Skin epidermis (tissue), 12 donors: ENCODE measurements around the gene ADGRF5.
"Not testable (repeated sequence)": the region's sequence is repeated elsewhere in the genome, so short reads cannot be mapped to it uniquely, and the experiment has no call there.

Source experiments
- H3K27ac ChIP-seq, 21 experiments: fragments of 200-600 bp; sonication (generic) in 11 of 21; one replicate each; pipeline ENCODE4 v1.5.0; 2020; ENCODE audit warnings: mild to moderate bottlenecking in 3 of 21, inconsistent platforms in 2 of 21, moderate library complexity in 2 of 21
- H3K4me3 ChIP-seq, 7 experiments: fragments of 200-600 bp; sonication (generic) in 2 of 7; one replicate each; pipeline ENCODE4 v1.5.0; 2020; ENCODE audit warnings: inconsistent platforms in 2 of 7, mild to moderate bottlenecking in 2 of 7, moderate library complexity in 1 of 7

The ADGRF5 gene

GRCh38 chr6:46898006-46898405 is 23.7 kb downstream of the ADGRF5 start:
- peak overlapping the region in 1 of 21 experiments; percentile 54 for H3K27ac ChIP-seq
- no peak overlapping the region for H3K4me3 ChIP-seq

GRCh38 chr6:46896871-46897270 is 24.9 kb downstream of the ADGRF5 start:
- Histone ChIP-seq H3K4me3 (no peak overlapping the region), H3K27ac (no peak overlapping the region)

GRCh38 chr6:46895930-46896329 is 25.8 kb downstream of the ADGRF5 start:
- H3K4me3 ChIP-seq, result no peak overlapping the region
- no peak overlapping the region for H3K27ac ChIP-seq

- Histone ChIP-seq H3K4me3 (no peak overlapping the region), H3K27ac (no peak overlapping the region)
Measured at GRCh38 chr6:46894433-46894832, 27.3 kb downstream of the ADGRF5 start.

GRCh38 chr6:46893648-46894047 is 28.1 kb downstream of the ADGRF5 start:
- Histone ChIP-seq H3K27ac (no peak overlapping the region), H3K4me3 (no peak overlapping the region)

- no peak overlapping the region for H3K27ac ChIP-seq
- no peak overlapping the region for H3K4me3 ChIP-seq
Measured at GRCh38 chr6:46891252-46891795, 30.4 kb downstream of the ADGRF5 start.

- H3K4me3 ChIP-seq, result no peak overlapping the region
- H3K27ac ChIP-seq, result no peak overlapping the region
Measured at GRCh38 chr6:46888578-46888977, 33.2 kb downstream of the ADGRF5 start.

- Histone ChIP-seq H3K4me3 (no peak overlapping the region), H3K27ac (no peak overlapping the region)
Measured at GRCh38 chr6:46888031-46888430, 33.7 kb downstream of the ADGRF5 start.

GRCh38 chr6:46882645-46883044 is 39.1 kb downstream of the ADGRF5 start:
- no peak overlapping the region for H3K4me3 ChIP-seq
- no peak overlapping the region for H3K27ac ChIP-seq

- no peak overlapping the region for H3K4me3 ChIP-seq
- H3K27ac ChIP-seq, result no peak overlapping the region
Measured at GRCh38 chr6:46879003-46879402, 42.7 kb downstream of the ADGRF5 start.

GRCh38 chr6:46876126-46876525 is 45.6 kb downstream of the ADGRF5 start:
- Histone ChIP-seq H3K27ac (no peak overlapping the region), H3K4me3 (no peak overlapping the region)

- no peak overlapping the region for H3K27ac ChIP-seq
Measured at GRCh38 chr6:46867411-46867810, 54.3 kb downstream of the ADGRF5 start.

GRCh38 chr6:46865221-46865620 is 56.5 kb downstream of the ADGRF5 start:
- H3K4me3 ChIP-seq, result no peak overlapping the region
- H3K27ac ChIP-seq, result no peak overlapping the region

More at GRCh38 chr6:46867411-46867810, 54.3 kb downstream of the ADGRF5 start:
- no peak overlapping the region for H3K4me3 ChIP-seq

- no peak overlapping the region for H3K4me3 ChIP-seq
Measured at GRCh38 chr6:46863791-46864190, 57.9 kb downstream of the ADGRF5 start.

GRCh38 chr6:46862381-46862780 is 59.4 kb downstream of the ADGRF5 start:
- Histone ChIP-seq H3K4me3 (no peak overlapping the region), H3K27ac (no peak overlapping the region)

More at GRCh38 chr6:46863791-46864190, 57.9 kb downstream of the ADGRF5 start:
- H3K27ac ChIP-seq, result no peak overlapping the region

- not testable (repeated sequence) for H3K4me3 ChIP-seq, H3K27ac ChIP-seq
Measured at GRCh38 chr6:46855966-46856365, 65.8 kb downstream of the ADGRF5 start.

GRCh38 chr6:46851576-46851975 is 70.2 kb downstream of the ADGRF5 start:
- peak overlapping the region in 3 of 21 experiments; percentile 29 to 63 (median 29) for H3K27ac ChIP-seq
- H3K4me3 ChIP-seq, result not testable (repeated sequence)

- Histone ChIP-seq H3K27ac (peak overlapping the region in 3 of 21 experiments; percentile 29 to 63 (median 39)), H3K4me3 (no peak overlapping the region)
Measured at GRCh38 chr6:46850792-46851191, 70.9 kb downstream of the ADGRF5 start.

GRCh38 chr6:46849361-46849690 is 72.4 kb downstream of the ADGRF5 start:
- Histone ChIP-seq H3K4me3 (no peak overlapping the region), H3K27ac (peak overlapping the region in 1 of 21 experiments; percentile 4)

- peak overlapping the region in 2 of 21 experiments; percentile 4 to 29 for H3K27ac ChIP-seq
- no peak overlapping the region for H3K4me3 ChIP-seq
Measured at GRCh38 chr6:46848684-46849360, 72.9 kb downstream of the ADGRF5 start.

GRCh38 chr6:46845126-46845525 is 76.6 kb downstream of the ADGRF5 start:
- H3K4me3 ChIP-seq, result no peak overlapping the region
- no peak overlapping the region for H3K27ac ChIP-seq
